Gastrocnemius medialis (tissue), 4 donors: ENCODE results near the gene NEK11.

ENCODE experiments used
- CTCF ChIP-seq, 5 experiments: fragments of 450-650 bp in 3 of 5; fragments of 200-600 bp in 2 of 5; sonication (generic) in 2 of 5; IDR thresholded peaks in 4 of 5; conservative IDR thresholded peaks in 1 of 5; 1 replicate in 4 of 5; 2 replicates in 1 of 5; pipeline ENCODE4 v1.5.1; 2016 to 2019; ENCODE audit warnings: antibody characterized with exemption in 5 of 5, mild to moderate bottlenecking in 3 of 5, moderate library complexity in 3 of 5
- POLR2A ChIP-seq, 2 donors: fragments of 450-650 bp; IDR thresholded peaks; one replicate each; pipeline ENCODE4 v1.6.1; 2017; ENCODE audit warnings: antibody characterized with exemption in 2 of 2, mild to moderate bottlenecking in 2 of 2, moderate library complexity in 2 of 2

- TF ChIP-seq CTCF (IDR thresholded peaks at IDR 0.05 in 4 of 5, conservative IDR thresholded peaks at IDR 0.05 in 1 of 5) (no peak), POLR2A (IDR thresholded peaks at IDR 0.05) (no peak)
Measured at GRCh38 chr3:131314318-131314717, 287.6 kb downstream of the NEK11 start.
